ENCODE results near the gene LDLRAP1.

Gene LDLRAP1

GRCh38 chr1:25562928-25563283 is 19.5 kb downstream of the LDLRAP1 start:
- no peak for DNase-seq

- DNase-seq, result no peak
Observed at GRCh38 chr1:25563330-25564215, 20.2 kb downstream of the LDLRAP1 start.

- no peak for DNase-seq
Observed at GRCh38 chr1:25564777-25565574, 21.6 kb downstream of the LDLRAP1 start.

- no peak for DNase-seq
Observed at GRCh38 chr1:25565626-25566025, 22.2 kb downstream of the LDLRAP1 start.

GRCh38 chr1:25566176-25566729 is 22.8 kb downstream of the LDLRAP1 start:
- no peak for DNase-seq

GRCh38 chr1:25566730-25567341 is 23.4 kb downstream of the LDLRAP1 start:
- peak; percentile 86 to 93 for DNase-seq

- no peak for DNase-seq
Observed at GRCh38 chr1:25567710-25568089, 24.3 kb downstream of the LDLRAP1 start.

GRCh38 chr1:25568090-25568833 is 24.9 kb downstream of the LDLRAP1 start:
- peak; percentile 69 to 93 for DNase-seq

GRCh38 chr1:25568834-25569596 is 25.6 kb downstream of the LDLRAP1 start:
- DNase-seq, result no peak

- DNase-seq, result no peak
Observed at GRCh38 chr1:25569597-25570396, 26.4 kb downstream of the LDLRAP1 start.

GRCh38 chr1:25570798-25571521 is 27.6 kb downstream of the LDLRAP1 start:
- DNase-seq, result no peak

GRCh38 chr1:25571522-25571970 is 28.1 kb downstream of the LDLRAP1 start:
- no peak for DNase-seq

GRCh38 chr1:25572107-25572506 is 28.7 kb downstream of the LDLRAP1 start:
- DNase-seq, result no peak

GRCh38 chr1:25572708-25573590 is 29.5 kb downstream of the LDLRAP1 start:
- no peak for DNase-seq

GRCh38 chr1:25573591-25573930 is 30.2 kb downstream of the LDLRAP1 start:
- DNase-seq, result no peak

- no peak for DNase-seq
Observed at GRCh38 chr1:25573961-25574360, 30.6 kb downstream of the LDLRAP1 start.

GRCh38 chr1:25575191-25575590 is 31.8 kb downstream of the LDLRAP1 start:
- no peak for DNase-seq

GRCh38 chr1:25576459-25577133 is 33.2 kb downstream of the LDLRAP1 start:
- no peak for DNase-seq

Data from cerebellar nuclear complex (tissue), 1 donor.